HG03108 (cell line): ENCODE measurements around the gene RD3L.
"Not testable (repeated sequence)": the region's sequence is repeated elsewhere in the genome, so short reads cannot be mapped to it uniquely, and the experiment has no call there.

ENCODE experiments used
- ATAC-seq: cut with Tn5 transposase; IDR thresholded peaks from one replicate; pipeline ENCODE4 v1.9.1; 2021; ENCODE audit warnings: moderate library complexity; ENCODE audit not compliant: unreplicated experiment

RD3L gene

DNA sequence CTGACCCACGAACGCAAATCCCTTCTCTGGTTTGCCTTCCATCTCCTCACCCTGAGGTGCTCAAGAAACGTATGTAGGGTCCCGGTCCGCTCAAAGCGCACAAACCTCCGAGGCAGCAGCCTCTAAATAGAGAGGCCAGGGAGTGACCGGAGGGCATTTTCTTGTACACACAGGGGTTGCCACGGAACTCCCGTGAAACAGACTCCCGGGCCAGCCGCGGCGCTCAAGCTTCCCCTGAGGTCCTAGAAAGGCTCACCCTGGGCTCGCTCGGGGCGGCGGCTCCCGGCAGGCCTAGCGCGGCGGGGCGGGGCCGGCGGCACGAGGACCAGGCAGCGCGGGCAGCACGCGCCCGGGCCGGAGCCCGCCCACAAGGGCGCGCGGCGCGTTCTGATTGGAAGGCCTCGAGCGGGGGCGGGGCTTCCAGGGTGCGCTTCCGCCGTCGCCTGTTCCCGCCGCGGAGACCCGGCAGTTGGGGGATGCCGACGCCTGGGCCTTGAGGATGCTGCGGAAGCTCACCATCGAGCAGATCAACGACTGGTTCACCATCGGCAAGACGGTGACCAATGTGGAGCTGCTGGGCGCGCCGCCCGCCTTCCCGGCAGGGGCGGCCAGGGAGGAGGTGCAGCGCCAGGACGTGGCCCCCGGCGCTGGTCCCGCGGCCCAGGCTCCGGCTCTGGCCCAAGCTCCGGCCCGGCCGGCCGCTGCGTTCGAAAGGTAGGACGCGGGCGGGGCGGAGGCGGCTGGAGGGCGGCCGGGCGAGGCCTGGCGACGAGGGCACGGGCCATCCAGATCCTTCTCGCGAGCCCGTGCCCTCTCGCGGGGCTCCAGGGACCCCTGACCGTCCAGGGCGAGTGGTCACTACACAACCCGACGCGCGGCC, 14.1 kb downstream of the RD3L start, which contains the start of gene TDRD9:
TSS of gene TDRD9 (plus strand) at position 446 of the 880 bp plus-strand sequence. CDS start at position 500, 54 bp downstream.
- no peak for ATAC-seq

DNA sequence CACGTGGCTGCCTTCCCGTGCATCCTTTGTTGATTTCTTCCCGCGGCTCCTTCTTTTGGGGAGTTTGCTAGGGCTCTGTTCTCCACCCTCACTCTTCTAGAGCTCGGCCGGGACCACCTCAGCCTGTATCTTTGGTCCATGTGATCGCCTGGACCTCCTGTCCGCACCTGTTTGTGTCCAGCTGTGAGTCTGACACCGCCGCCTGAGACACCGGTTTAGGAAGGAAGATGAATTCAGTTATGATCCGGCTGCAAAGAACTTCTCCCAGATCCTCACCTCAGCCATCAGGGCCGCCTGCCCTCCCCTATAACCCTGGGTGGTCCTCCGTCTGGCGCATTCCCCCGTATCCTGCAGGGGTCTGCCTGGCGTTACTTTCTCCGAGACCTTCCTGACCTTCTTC, 14.8 kb downstream of the RD3L start:
- no peak for ATAC-seq

DNA sequence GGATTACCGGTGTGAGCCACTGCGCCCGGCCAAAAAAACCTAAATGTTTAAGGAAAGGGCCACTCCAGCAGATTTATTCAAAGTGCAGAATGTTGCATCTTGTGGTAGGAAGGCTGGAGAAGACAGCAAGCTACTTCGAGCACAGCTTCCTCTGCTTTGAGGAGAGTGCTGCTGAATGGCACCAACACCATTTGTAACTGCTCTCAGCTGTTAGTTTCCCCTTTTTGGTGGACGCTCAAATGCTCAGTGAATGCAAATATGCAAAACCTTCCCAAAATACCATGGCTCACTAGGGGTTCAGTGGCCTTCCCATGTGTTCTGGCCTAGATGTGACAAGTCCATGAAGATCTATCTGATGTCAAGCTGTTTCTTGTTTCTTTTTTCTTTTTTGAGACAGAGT, 17.0 kb downstream of the RD3L start:
- ATAC-seq: no peak

DNA sequence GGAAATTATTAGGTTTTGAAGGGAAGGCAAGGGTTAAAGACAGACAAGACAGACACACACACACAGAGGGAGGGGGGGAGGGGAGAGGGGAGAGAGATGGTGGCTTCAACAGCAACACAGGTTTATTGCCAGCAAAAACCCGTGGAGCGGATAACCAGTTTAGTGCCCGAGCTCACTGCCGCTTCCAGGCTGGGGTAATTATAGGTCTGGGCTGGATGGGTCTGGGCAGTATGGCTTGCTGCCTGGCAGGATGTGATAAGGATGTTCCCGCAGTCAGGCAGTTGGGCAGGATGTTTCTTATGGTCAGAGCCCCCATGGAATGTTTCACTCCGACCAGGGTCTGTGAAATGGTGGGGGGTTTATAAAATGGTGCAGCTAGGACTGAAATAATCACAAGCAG, 18.5 kb downstream of the RD3L start:
- no peak for ATAC-seq

DNA sequence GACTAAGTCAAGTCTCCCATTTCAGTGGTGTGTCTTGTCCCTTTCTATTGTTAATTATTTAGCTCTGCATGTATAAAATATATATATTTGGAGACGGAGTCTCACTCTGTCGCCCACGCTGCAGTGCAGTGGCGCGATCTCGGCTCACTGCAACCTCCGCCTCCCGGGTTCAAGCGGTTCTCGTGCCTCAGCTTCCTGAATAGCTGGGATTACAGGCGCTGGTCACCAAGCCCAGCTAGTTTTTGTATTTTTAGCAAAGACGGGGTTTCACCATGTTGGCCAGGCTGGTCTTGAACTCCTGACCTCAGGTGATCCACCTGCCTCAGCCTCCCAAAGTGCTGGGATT, 20.5 kb downstream of the RD3L start:
- not testable (repeated sequence) for ATAC-seq

DNA sequence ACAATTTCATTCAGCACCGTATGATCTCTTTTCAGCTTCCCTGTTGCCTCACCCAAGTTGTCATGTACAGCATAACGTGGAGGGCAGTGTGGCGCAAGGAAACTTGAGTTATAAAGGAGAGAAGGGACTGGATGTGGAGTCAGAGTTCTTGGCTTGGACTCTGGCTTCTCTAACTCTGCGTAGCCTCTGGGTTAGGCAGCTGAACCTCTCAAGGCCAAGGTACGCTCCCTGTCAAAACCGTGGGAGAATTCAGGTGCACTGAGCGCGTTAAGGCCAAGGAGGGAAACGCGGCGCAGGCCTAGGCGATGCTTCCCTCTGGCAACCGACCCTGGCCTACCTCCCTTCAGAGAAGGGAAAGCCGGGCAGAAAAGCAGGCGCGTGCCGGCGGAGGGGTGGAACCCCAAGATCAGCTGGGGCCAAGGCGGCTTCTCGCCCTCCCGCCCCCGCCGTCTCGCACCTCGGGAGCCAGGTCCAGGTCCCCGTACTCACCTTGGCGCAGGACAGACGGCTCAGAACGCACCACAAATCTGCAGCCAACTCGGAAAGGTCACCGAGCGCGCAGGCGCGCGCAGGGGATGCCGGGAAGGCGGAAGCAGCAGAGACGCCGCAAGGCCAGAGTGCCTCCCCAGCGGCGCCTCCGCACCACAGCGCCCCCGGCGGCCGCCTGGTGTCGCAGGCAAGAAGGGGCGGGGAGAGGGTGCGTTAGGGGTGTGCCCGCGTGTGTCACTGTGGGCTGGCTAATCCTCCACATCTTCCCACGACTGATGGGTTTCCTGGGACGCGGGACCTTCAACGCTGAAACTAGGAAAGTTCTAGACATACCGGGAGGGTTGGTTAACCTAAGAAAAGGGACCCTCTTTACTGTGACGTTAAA, 21.1 kb downstream of the RD3L start:
- ATAC-seq: peak; percentile 96

DNA sequence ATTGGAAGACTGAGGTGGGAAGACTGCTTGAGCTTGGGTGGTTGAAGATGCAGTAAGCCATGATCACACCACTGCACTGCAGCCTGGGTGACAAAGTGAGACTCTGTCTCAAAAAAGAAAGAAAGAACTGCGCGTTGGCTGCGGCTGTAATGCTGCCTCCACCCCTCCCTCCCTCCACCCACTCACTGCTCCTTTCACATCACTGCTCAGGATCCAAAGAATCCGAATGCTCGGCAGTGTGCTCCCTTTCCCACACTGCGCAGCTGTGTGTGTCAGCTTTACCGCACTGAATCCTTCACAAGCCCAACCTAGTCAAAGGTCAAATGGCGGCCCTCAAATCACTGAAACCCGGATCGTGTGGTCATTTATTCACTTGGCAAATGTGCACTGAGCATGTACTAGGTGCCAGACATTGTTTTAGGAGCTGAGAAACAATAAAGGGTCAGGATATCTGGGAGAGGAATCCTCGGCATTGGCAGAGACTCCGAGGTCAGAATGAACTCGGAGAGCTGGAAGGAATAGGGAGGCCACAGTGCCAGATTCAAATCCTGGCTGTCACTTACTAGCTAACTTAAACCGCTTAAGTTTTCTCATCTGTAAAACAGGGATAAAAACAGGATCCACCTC, 25.6 kb downstream of the RD3L start:
- ATAC-seq: no peak

DNA sequence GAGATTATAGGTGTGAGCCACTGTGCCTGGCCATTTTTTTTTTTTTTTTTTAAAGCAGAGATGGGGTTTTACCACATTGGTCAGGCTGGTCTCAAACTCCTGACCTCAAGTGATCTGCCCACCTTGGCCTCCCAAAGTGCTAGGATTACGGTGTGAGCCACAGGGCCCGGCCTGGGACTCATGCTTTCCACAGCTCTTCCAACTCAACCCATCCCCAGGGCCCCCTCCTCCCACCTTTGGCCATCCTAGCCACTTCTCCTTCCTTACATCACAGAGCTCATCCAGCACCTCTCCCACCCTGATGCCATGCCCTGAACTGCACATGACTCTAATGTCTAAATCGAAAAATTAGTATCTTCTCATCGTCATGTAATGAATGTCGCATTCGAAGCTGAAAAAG, 26.7 kb downstream of the RD3L start:
- ATAC-seq: no peak

DNA sequence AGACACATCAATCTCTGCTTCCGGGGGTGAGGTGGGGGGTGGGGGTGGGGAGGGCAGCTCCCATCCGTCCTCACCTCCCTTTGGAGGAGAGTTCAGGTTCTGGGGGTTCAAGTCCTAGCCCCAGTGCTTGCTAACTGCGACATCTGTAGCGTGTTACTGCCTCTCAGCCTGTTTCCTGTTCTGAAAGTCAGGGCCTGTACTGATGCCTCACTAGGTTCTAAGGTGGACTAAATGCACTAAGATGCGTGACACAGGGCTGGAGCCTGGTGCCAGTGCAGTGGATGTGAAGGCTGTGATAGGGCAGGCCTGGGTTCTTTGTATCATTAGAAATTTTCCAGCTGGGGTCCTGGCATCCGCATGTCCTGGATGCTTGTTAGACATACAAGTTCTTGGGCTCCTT, 31.3 kb downstream of the RD3L start:
- no peak for ATAC-seq

DNA sequence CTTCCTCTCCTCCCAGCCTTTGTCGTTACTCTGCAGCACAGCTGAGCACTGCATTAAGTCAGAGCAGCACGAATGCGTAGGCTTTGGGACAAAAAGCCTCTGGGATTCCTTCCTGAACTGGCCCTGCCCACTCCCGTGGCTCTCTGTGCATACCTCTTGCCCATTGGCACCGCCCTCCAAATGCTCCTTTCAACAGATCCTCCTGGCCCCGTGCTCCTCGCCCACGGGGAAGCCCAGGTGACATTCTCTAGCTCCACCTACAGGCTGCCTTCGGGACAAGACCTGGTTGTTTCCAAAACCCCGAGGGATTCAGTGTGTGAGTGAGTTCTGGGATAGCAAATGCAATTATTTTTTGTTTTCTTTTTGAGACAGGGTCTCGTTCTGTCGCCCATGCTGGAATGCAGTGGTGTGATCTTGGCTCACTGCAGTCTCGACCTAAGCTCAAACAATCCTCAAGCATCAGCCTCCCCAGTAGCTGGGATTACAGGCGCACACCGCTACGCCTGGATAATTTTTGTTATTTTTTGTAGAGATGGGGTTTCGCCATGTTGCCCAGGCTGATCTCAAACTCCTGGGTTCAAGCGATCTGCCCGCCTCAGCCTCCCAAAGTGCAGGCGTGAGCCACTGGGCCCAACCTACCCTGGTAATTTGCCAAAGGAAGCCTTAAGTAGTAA, 31.9 kb downstream of the RD3L start:
- ATAC-seq: peak; percentile 50

DNA sequence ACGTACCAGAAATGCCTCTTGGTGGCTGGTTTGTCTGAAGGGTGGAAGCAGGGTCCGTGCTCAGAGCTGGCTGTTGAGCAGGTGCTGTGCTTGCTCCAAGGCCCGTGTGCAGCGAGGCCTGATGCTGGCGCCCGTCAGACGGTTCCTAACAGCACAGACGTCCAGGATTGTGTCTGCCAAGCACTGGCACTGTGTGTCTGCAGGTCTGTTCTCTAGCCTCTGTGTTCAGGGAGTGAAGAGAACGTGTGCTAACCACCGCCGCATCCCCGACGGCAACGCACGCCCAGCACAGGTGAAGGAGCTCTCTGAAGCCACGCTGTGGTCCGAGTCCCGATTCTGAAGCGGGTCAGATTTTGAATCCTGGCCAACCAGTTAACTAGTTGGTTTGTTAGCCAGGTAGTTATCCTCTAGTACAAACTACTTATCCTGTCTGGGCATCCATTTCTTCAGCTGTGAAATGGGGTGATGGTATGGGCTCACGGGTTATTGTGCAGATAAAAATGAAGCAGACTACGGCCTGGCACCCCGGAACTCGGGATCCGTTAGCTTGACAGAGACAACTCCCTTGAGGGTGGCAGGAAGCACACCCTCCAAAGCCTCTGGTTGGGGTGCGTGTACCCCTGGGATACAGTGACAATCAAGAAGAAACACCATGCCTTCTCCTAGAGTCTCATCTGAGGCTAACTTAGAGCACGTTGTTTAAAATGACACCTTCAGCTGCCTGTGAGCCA, 32.6 kb downstream of the RD3L start:
- no peak for ATAC-seq

DNA sequence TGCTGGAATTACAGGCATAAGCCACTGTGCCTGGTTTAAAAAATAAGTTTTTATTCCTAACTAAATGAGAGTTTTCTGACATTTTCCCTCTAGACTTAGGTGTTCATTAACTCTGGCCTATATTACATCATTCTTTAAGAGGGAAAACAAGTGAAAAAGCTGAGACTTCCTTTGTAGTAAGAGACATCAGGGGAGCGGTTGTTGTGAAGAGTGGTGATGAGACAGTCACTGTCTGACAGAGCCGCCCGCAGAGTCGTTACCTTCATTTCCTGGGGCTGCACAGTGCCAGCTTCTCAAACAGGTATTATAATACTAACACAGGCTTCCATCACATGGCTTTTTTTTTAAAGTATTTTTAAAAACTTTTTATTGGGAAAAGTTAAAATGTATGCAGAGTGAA, 33.7 kb downstream of the RD3L start:
- no peak for ATAC-seq

DNA sequence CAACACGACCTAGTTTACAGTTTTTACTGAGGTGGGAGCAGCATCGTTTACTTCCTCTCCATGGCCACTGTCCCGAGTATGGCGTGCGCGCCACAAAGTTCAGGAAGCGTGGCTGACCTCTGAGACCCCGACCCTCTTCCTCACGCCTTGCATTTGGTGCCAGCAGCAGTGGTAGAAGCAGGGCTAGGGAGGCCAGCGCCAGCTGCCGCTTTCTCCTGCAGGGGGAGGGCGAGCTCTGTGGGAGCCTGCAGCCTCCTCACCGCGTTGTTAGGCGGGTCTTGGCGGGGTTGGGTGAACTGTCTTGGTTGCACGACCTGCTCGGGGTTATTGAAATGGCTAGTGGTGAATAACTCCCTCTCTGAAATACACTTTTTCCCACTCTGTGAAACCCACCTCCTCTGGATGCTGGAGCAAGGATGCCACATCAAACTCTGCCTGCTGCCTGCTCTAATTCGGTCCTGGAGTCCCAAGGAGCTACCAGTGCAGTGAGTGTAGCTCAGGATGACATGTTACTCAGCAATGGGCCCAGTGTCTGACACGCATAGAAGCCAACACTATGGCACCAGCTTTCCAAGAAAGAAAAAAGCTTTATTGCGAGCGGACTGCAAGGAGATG, 36.4 kb downstream of the RD3L start:
- no peak for ATAC-seq

DNA sequence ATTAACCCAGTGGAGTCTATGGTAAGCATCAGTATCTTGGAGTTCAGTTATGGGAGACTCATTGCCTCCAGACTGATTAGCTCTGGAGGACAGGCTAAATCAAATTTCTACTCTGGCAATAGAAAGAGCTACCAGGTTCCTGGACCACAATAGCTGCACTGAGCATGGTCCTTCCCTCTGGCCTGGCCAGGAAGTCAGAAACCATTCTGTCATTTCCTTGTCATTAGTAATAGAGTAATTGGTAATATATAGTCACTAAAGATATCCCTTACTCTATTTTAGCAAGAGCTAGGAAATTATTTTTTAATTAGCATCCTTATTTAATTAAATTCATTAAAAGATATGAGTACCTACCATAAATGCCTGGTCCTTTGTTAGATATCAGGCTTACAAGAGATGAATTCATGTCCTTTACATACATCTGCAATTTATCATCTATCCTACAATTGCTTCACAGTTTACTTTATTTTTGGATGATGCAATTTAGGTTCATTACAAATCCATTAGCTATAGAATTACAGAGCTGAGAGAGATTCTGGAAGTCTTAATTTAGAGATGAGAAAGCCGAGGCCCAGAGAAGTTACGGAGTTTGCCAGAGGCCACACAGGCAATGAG, 37.7 kb downstream of the RD3L start:
- no peak for ATAC-seq

DNA sequence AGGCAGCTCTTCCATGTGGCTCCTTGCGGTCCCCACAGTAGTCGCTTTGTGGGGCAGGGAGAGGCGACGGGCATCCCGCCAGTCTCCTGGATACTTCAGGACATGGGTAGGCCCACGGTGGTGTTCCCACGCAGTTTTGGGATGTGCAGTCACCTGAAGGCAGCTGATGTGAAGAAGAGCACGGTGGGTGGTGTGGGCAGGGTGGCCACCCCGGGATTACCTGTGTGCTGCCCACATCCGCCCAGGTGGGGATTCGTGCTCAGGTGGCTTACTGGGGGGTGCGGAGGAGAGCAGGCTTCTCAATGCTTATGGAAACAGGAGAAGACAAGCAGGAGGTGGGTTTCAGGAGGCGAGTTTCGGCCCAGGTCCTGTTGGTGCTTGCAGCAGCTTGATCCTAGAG, 42.5 kb downstream of the RD3L start:
- ATAC-seq: no peak

DNA sequence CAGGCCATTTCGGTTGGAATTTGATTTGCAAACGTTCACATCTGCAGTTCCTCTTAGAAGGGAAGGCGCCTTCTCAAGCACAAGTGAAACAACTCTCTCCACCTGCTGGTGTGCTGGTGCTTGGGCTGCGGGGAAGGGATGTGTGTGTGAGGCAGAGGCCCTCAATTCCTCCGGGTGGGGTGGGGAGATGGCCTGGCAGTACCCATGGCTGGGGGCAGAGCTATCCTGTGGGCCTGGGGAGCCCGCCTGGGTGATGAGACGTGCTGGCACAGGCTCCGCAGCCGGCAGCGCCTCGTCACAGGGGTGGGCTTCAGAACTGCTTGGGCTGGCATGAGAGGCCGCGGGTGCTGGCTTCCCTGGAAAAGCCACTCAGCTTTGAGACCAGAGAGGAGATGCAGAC, 43.0 kb downstream of the RD3L start:
- ATAC-seq: no peak

DNA sequence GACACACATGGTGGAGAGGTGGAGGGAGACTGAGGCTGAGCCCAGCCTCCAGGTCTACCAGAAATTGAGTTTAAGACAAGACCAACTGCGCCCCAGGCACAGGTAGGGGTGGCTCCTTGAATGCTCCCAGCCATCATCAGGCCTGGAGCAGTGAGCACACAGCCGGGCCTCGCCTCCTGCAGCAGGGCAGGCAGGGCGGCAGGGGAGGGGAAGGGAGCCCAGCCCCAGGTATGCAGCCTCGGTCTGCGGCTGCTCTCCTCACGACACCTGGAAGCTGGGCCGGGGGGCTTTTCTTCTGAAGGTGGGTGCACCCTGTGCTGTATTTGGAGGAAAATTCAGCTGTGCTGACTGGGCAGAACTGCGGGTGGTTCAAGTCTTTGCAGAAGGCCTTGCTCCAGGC, 43.6 kb downstream of the RD3L start:
- ATAC-seq: no peak

DNA sequence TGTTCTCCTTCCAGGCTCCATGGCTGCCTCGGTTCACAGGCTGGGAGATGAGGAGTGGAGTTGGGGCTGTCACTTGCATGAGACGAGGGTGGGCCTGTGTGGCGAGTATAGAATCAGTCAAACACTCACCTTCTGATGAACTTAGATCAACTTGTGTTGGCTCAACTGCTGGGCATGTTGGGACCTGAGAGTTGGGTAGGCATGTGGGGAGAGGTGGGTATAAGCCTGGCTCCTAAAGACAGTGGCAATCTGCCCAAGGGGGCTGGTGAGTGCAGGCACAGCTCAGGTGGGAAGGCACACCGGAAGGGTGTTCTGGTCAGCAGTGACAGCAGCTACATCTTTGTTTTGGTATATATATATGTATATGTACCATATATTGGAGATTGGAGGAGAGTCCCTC, 44.1 kb downstream of the RD3L start:
- no peak for ATAC-seq
